GM23248 (cell line): ENCODE data around the gene FMNL3. TPM values are rescaled to one million over a fixed set of nuclear protein-coding genes. Genes with fewer than 3 reads are reported as not detected.
"Not testable (repeated sequence)": the region's sequence is repeated elsewhere in the genome, so short reads cannot be mapped to it uniquely, and the experiment has no call there.

Experiments used
- DNase-seq: peaks from one replicate; pipeline ENCODE4 v3.0.0-alpha.2; 2015
- H2AFZ ChIP-seq: fragments of 200-600 bp; sonication (generic); 2 replicates; pipeline ENCODE4 v1.6.1; 2016; ENCODE audit warnings: antibody characterized with exemption
- H3F3A ChIP-seq: fragments of 200-600 bp; sonication (generic); 2 replicates; pipeline ENCODE4 v1.6.1; 2016; ENCODE audit warnings: mild to moderate bottlenecking, antibody characterized with exemption, mixed run types; ENCODE audit not compliant: insufficient read depth
- H3K27ac ChIP-seq: fragments of 200-600 bp; sonication (generic); 2 replicates; pipeline ENCODE4 v1.5.1; 2016; ENCODE audit warnings: mild to moderate bottlenecking
- H3K27me3 ChIP-seq: fragments of 200-600 bp; sonication (generic); replicated peaks from 2 replicates; pipeline ENCODE4 v1.6.1; 2016; ENCODE audit warnings: mild to moderate bottlenecking; ENCODE audit not compliant: insufficient read depth
- H3K36me3 ChIP-seq: fragments of 200-600 bp; sonication (generic); 2 replicates; pipeline ENCODE4 v1.6.1; 2016; ENCODE audit warnings: low read depth, mild to moderate bottlenecking
- H3K4me1 ChIP-seq: fragments of 200-600 bp; sonication (generic); 2 replicates; pipeline ENCODE4 v1.6.1; 2016; ENCODE audit warnings: mild to moderate bottlenecking; ENCODE audit not compliant: insufficient read depth
- H3K4me2 ChIP-seq: fragments of 200-600 bp; sonication (generic); one replicate; pipeline ENCODE4 v1.6.1; 2016; ENCODE audit warnings: mild to moderate bottlenecking; ENCODE audit not compliant: unreplicated experiment
- H3K4me3 ChIP-seq: fragments of 200-600 bp; sonication (generic); 2 replicates; pipeline ENCODE4 v1.5.1; 2016; ENCODE audit warnings: mild to moderate bottlenecking
- H3K79me2 ChIP-seq: fragments of 200-600 bp; sonication (generic); 2 replicates; pipeline ENCODE4 v1.6.1; 2016; ENCODE audit warnings: mild to moderate bottlenecking; ENCODE audit not compliant: insufficient read depth
- H3K9ac ChIP-seq: fragments of 200-600 bp; sonication (generic); 2 replicates; pipeline ENCODE4 v1.6.1; 2016; ENCODE audit warnings: mild to moderate bottlenecking
- H3K9me2 ChIP-seq: fragments of 200-600 bp; sonication (generic); 2 replicates; pipeline ENCODE4 v1.6.1; 2016; ENCODE audit warnings: mixed run types, mild to moderate bottlenecking, moderate library complexity; ENCODE audit not compliant: insufficient read depth
- H3K9me3 ChIP-seq: fragments of 200-600 bp; sonication (generic); one replicate; pipeline ENCODE4 v1.6.1; 2017; ENCODE audit warnings: low read depth
- H4K20me1 ChIP-seq: fragments of 200-600 bp; sonication (generic); 2 replicates; pipeline ENCODE4 v1.6.0; 2016; ENCODE audit not compliant: insufficient read depth
- EZH2 ChIP-seq: fragments of 200-600 bp; sonication (generic); IDR thresholded peaks from 2 replicates; pipeline ENCODE4 v1.6.1; 2018; ENCODE audit warnings: antibody characterized with exemption, mild to moderate bottlenecking; ENCODE audit not compliant: insufficient read depth, poor library complexity, severe bottlenecking
- EZH2phosphoT487 ChIP-seq: fragments of 200-600 bp; sonication (generic); IDR thresholded peaks from 2 replicates; pipeline ENCODE4 v1.6.1; 2018; ENCODE audit warnings: antibody characterized with exemption, moderate library complexity, mild to moderate bottlenecking, low read depth; ENCODE audit not compliant: insufficient read depth
- WGBS, 2 experiments: methylation state at CpG; one replicate each; pipeline ENCODE4 v1.1.6; 2015 to 2017; ENCODE audit warnings: low lambda C conversion rate in 2 of 2, low coverage in 1 of 2; ENCODE audit errors: missing lambda C conversion rate in 2 of 2; 5-methylcytosine and 5-hydroxymethylcytosine counted together
- in situ Hi-C: fragments of 300-500 bp; cut with MboI; formaldehyde crosslinking; loops from 2 replicates; pipeline ENCODE4 v1.15.0; 2020
- polyA plus RNA-seq: library from polyadenylated mRNA; unstranded; fragments of >200 nt; fragmentation: Nextera tagmentation; extraction: Ambion mirVana; gene quantifications from 2 replicates; pipeline ENCODE4 v1.2.1, GENCODE V29; 2016
- total RNA-seq: library from RNA; depleted of rRNA; stranded (reverse); fragments of >200 nt; shearing (Covaris generic); gene quantifications from 2 replicates; pipeline ENCODE4 v1.2.3, GENCODE V29; 2014

Gene FMNL3
- total and polyA plus RNA-seq, 2 experiments from 2014 or later = 7.9 to 24.0 TPM

DNA sequence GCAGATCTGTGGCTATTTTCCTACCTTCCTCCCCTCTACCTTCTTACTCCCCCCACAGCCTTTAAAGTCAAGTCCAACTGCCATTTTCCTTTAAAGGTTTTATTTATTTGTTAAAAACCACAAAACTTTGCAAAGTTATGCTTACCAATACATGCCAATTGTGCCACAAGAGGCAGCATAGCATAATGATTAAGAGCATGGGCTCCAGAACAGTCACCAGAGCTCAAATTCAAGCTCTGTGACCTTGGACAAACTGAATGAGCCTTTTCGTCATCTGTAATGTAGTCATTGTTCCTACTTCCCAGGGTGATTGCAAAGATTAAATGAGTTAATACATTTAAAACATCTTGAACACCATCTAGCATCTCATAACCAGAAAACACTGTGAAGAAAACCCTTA, 13.0 kb upstream of the FMNL3 start:
- Histone ChIP-seq H3K9me3 (no peaks in the 10 kb centered on the region), H3K9me2 (no peaks in the 10 kb centered on the region), H2AFZ (no peak overlapping the region), H4K20me1 (no peaks in the 10 kb centered on the region), H3K27me3 (peaks cover 4% of the 10 kb centered on the region; the same call in 1 of the 2 replicates), H3F3A (no peaks in the 10 kb centered on the region), H3K27ac (no peak overlapping the region), H3K9ac (no peak overlapping the region), H3K4me3 (no peak overlapping the region), H3K4me2 (no peak overlapping the region), H3K36me3 (no peaks in the 10 kb centered on the region), H3K79me2 (no peaks in the 10 kb centered on the region), H3K4me1 (no peaks in the 10 kb centered on the region)
- peak; percentile 51 for DNase-seq
- 11 to 14% methylated on average over 1 of the region's 1 CpG for WGBS, 2 experiments
- in situ Hi-C loops = no loop called here
- no peak for TF ChIP-seq EZH2

DNA sequence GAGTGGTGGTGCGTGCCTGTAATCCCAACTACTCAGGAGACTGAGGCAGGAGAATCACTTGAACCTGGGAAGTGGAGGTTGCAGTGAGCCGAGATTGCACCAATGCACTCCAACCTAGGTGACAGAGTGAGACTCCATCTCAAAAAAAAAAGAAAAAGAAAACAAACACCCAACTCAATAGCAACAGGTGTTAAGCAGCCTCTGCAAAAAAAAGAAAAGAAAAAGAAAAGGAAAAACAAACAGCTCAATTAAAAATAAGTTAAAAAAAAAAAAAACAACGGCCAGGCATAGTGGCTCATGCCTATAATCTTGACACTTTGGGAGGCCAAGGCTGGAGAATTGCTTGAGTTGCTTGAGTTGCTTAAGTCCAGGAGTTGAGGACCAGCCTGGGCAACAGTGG, 10.6 kb upstream of the FMNL3 start:
- WGBS, 2 experiments = 68 to 83% methylated on average over 3 of the region's 3 CpGs
- in situ Hi-C loops = not testable (repeated sequence)

DNA sequence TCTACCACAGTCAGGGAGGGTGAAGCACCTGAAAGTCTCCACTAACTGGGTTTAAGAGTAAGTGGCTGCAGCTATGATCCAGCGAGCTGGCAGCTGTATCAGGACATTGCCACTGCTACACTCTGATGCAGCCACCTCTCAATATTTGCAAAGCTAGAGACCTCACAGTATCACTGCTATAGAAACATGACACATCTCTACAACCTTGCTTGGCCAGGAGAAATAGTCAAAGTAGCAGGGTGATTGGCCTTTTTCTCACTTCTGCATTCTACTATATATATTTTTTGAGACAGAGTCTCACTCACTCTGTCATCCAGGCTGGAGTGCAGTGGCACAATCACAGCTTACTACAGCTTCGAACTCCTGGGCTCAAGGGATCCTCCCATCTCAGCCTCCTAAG, 9.3 kb upstream of the FMNL3 start:
- no peak overlapping the region for H3K4me3 ChIP-seq
- H3K27ac ChIP-seq = no peak overlapping the region
- TF ChIP-seq EZH2phosphoT487 (no peak), EZH2 (no peak)
- DNase-seq = no peak
- H3K27me3 ChIP-seq = peaks cover 4% of the 10 kb centered on the region; the same call in 1 of the 2 replicates
- no peaks in the 10 kb centered on the region for H3F3A ChIP-seq
- H3K79me2 ChIP-seq = no peaks in the 10 kb centered on the region
- in situ Hi-C loops = no loop called here
- no peak overlapping the region for H3K4me2 ChIP-seq
- 41 to 57% methylated on average over 2 of the region's 2 CpGs for WGBS, 2 experiments
- H3K36me3 ChIP-seq = no peaks in the 10 kb centered on the region
- no peaks in the 10 kb centered on the region for H3K9me3 ChIP-seq
- H2AFZ ChIP-seq = no peak overlapping the region
- H3K4me1 ChIP-seq = no peaks in the 10 kb centered on the region
- H3K9ac ChIP-seq = no peak overlapping the region
- H4K20me1 ChIP-seq = no peaks in the 10 kb centered on the region
- no peaks in the 10 kb centered on the region for H3K9me2 ChIP-seq

More for the DNA sequence above, 10.6 kb upstream of the FMNL3 start:
- not testable (repeated sequence) for H3K27ac ChIP-seq, H4K20me1 ChIP-seq, H2AFZ ChIP-seq, DNase-seq, H3K9me2 ChIP-seq, H3K4me2 ChIP-seq, H3K27me3 ChIP-seq, H3K9me3 ChIP-seq, H3F3A ChIP-seq, H3K36me3 ChIP-seq, H3K4me3 ChIP-seq, H3K79me2 ChIP-seq, H3K9ac ChIP-seq, H3K4me1 ChIP-seq

DNA sequence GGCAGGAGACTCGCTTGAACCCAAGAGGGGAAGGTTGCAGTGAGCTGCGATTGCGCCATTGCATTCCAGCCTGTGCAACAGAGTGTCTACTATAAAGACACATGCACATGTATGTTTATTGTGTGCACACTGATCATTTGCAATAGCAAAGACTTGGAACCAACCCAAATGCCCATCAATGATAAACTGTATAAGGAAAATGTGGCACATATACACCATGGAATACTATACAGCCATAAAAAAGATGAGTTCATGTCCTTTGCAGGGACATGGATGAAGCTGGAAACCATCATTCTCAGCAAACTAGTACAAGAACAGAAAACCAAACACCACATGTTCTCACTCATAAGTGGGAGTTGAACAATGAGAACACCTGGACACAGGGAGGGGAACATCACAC, 6.7 kb upstream of the FMNL3 start:
- not testable (repeated sequence) for H3K79me2 ChIP-seq, DNase-seq, H3K27me3 ChIP-seq, H3K9me3 ChIP-seq, H3K4me3 ChIP-seq, H3K9me2 ChIP-seq, H3K9ac ChIP-seq, H3K27ac ChIP-seq, H3K36me3 ChIP-seq, H3F3A ChIP-seq, H3K4me1 ChIP-seq, H3K4me2 ChIP-seq, H2AFZ ChIP-seq, H4K20me1 ChIP-seq
- whole genome bisulfite sequencing, 2 experiments = 97 to 100% methylated on average over 3 of the region's 3 CpGs
- in situ Hi-C loops = loop anchor here (5.0 kb wide), 1 partner anchor 72 kb away; no protein-coding TSS in a partner anchor

DNA sequence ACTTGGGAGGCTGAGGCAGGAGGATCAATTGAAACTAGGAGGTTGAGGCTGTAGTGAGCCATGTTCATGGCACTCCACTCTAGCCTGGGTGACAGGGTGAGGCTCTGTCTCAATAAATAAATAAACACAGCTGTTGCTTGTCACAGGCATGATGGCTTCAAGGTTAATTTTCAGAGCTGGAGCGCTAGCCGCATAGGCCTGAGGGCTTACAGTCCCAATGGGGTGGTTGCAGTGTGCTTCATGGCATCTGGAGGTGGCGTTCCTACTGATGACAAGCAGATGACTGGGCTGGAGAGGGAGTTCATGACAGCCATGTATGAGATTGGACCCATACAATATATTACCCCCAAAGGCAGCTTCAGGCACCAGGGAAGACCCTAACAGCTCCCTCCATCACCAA, 1.6 kb upstream of the FMNL3 start:
- Histone ChIP-seq H3K9me2 (no peaks in the 10 kb centered on the region), H3F3A (peaks cover 26% of the 10 kb centered on the region), H3K4me3 (no peak overlapping the region), H3K79me2 (peaks cover 29% of the 10 kb centered on the region), H3K9me3 (no peaks in the 10 kb centered on the region), H2AFZ (no peak overlapping the region), H3K36me3 (no peaks in the 10 kb centered on the region), H3K27me3 (no peaks in the 10 kb centered on the region), H3K4me2 (no peak overlapping the region), H3K9ac (no peak overlapping the region), H3K4me1 (peaks cover 23% of the 10 kb centered on the region), H3K27ac (no peak overlapping the region), H4K20me1 (no peaks in the 10 kb centered on the region)
- no peak for DNase-seq
- 45 to 51% methylated on average over 3 of the region's 3 CpGs for WGBS, 2 experiments
- TF ChIP-seq EZH2phosphoT487 (no peak), EZH2 (no peak)
- in situ Hi-C loops = no loop called here
